IMR-90 (cell line): ENCODE data around the gene SLC1A5. TPM values are rescaled to one million over a fixed set of nuclear protein-coding genes. Genes with fewer than 3 reads are reported as not detected.

Experiments used
- ATAC-seq: fragments of 200-7000 bp; cut with Tn5 transposase; 2 replicates; pipeline ENCODE4 v1.9.1; 2020; ENCODE audit warnings: low read depth, mild to moderate bottlenecking, moderate library complexity
- BruUV-seq: library from RNA; stranded (reverse); fragments of 400-500 nt; replicated peaks from 2 replicates; lab custom pipeline; 2021; lab: Mats Ljungman, UMichigan
- CTCF ChIA-PET: fragments of 300-600 bp; formaldehyde crosslinking; extraction: SDS; loops from one replicate; lab custom pipeline; 2021; ENCODE audit warnings: antibody characterized with exemption; lab: Yijun Ruan, JAX
- POLR2A ChIA-PET: fragments of 300-600 bp; sonication (Branson Sonifier 250); formaldehyde crosslinking; loops from one replicate; lab custom pipeline; 2022; ENCODE audit warnings: antibody characterized with exemption; ENCODE audit not compliant: unreplicated experiment; lab: Charles Lee
- DNase-seq: peaks from one replicate; pipeline ENCODE4 v3.0.0; 2013
- H2AFZ ChIP-seq: replicated peaks from 2 replicates; pipeline ENCODE3; 2013; ENCODE audit warnings: low read length, mild to moderate bottlenecking; ENCODE audit not compliant: poor library complexity
- H2AK5ac ChIP-seq: 2 replicates; pipeline ENCODE4 v1.6.1; 2013; ENCODE audit warnings: low read depth, low read length, inconsistent platforms
- H2AK9ac ChIP-seq: replicated peaks from 2 replicates; pipeline ENCODE3; 2013; ENCODE audit warnings: mild to moderate bottlenecking, low read depth, low read length, moderate library complexity; ENCODE audit not compliant: poor library complexity
- H2BK120ac ChIP-seq: 2 replicates; pipeline ENCODE4 v1.6.1; 2013; ENCODE audit warnings: low read depth, low read length, inconsistent platforms
- H2BK15ac ChIP-seq: 3 replicates; pipeline ENCODE4 v1.6.1; 2013; ENCODE audit warnings: low read depth, low read length, inconsistent platforms
- H2BK20ac ChIP-seq: 2 replicates; pipeline ENCODE4 v1.6.1; 2013; ENCODE audit warnings: low read depth, mild to moderate bottlenecking, inconsistent platforms, low read length, moderate library complexity
- H2BK5ac ChIP-seq: 2 replicates; pipeline ENCODE4 v1.6.1; 2013; ENCODE audit warnings: mild to moderate bottlenecking, low read depth, low read length, inconsistent platforms; ENCODE audit not compliant: poor library complexity, severe bottlenecking
- H3K14ac ChIP-seq: replicated peaks from 2 replicates; pipeline ENCODE4 v1.6.1; 2013; ENCODE audit warnings: low read depth, low read length, inconsistent platforms
- H3K18ac ChIP-seq: 2 replicates; pipeline ENCODE4 v1.6.1; 2013; ENCODE audit warnings: low read depth, low read length, control low read depth
- H3K23ac ChIP-seq: 2 replicates; pipeline ENCODE4 v1.6.1; 2013; ENCODE audit warnings: low read depth, low read length, inconsistent platforms
- H3K27ac ChIP-seq: 2 replicates; pipeline ENCODE4 v1.5.1; 2013; ENCODE audit warnings: mild to moderate bottlenecking, control low read depth, low read length; ENCODE audit not compliant: insufficient read depth
- H3K27me3 ChIP-seq: 2 replicates; pipeline ENCODE4 v1.6.1; 2013; ENCODE audit warnings: low read length; ENCODE audit not compliant: control insufficient read depth, insufficient read depth
- H3K36me3 ChIP-seq: 2 replicates; pipeline ENCODE4 v1.6.1; 2013; ENCODE audit warnings: low read length, mixed read lengths; ENCODE audit not compliant: control insufficient read depth, insufficient read depth
- H3K4ac ChIP-seq: 2 replicates; pipeline ENCODE4 v1.6.1; 2013; ENCODE audit warnings: low read depth, low read length, inconsistent platforms
- H3K4me1 ChIP-seq: 2 replicates; pipeline ENCODE4 v1.6.1; 2013; ENCODE audit warnings: low read length, mixed read lengths; ENCODE audit not compliant: control insufficient read depth, insufficient read depth
- H3K4me2 ChIP-seq: 2 replicates; pipeline ENCODE4 v1.6.1; 2013; ENCODE audit warnings: low read depth, mild to moderate bottlenecking, control low read depth, low read length, moderate library complexity
- H3K4me3 ChIP-seq: 2 replicates; pipeline ENCODE4 v1.5.1; 2013; ENCODE audit warnings: low read depth, mild to moderate bottlenecking, control low read depth, low read length, moderate library complexity; ENCODE audit not compliant: insufficient read depth
- H3K56ac ChIP-seq: 2 replicates; pipeline ENCODE4 v1.6.1; 2013; ENCODE audit warnings: low read length, inconsistent platforms; ENCODE audit not compliant: insufficient read depth; ENCODE audit errors: extremely low read depth
- H3K79me1 ChIP-seq, 2 experiments: 2 replicates each; pipeline ENCODE4 v1.6.1; 2013; ENCODE audit warnings: low read length in 2 of 2, inconsistent platforms in 1 of 2, low read depth in 1 of 2
- H3K9ac ChIP-seq: 2 replicates; pipeline ENCODE4 v1.6.1; 2013; ENCODE audit warnings: low read depth, low read length, control low read depth
- H3K9me1 ChIP-seq: 2 replicates; pipeline ENCODE4 v1.6.1; 2013; ENCODE audit warnings: low read length, inconsistent platforms; ENCODE audit not compliant: insufficient read depth
- H3K9me3 ChIP-seq: 2 replicates; pipeline ENCODE4 v1.6.1; 2013; ENCODE audit warnings: low read length; ENCODE audit not compliant: control insufficient read depth, insufficient read depth
- H4K20me1 ChIP-seq: 2 replicates; pipeline ENCODE4 v1.6.1; 2013; ENCODE audit warnings: low read length, inconsistent platforms; ENCODE audit not compliant: insufficient read depth
- H4K5ac ChIP-seq: 2 replicates; pipeline ENCODE4 v1.6.1; 2013; ENCODE audit warnings: mild to moderate bottlenecking, low read depth, low read length, control low read depth
- H4K8ac ChIP-seq, 2 experiments: 2 replicates each; pipeline ENCODE4 v1.6.1; 2013; ENCODE audit warnings: low read depth in 2 of 2, low read length in 2 of 2, control low read depth in 1 of 2, inconsistent platforms in 1 of 2
- H4K91ac ChIP-seq: 2 replicates; pipeline ENCODE4 v1.6.1; 2013; ENCODE audit warnings: low read depth, low read length, inconsistent platforms; ENCODE audit not compliant: insufficient read depth
- BHLHE40 ChIP-seq: fragments of 150-350 bp; IDR thresholded peaks from 2 replicates; pipeline ENCODE4 v1.6.1; 2016; ENCODE audit warnings: mild to moderate bottlenecking, low read depth, low read length
- FOS ChIP-seq: fragments of 150-350 bp; IDR thresholded peaks from 2 replicates; pipeline ENCODE4 v1.6.1; 2016; ENCODE audit warnings: low read depth, low read length
- MAZ ChIP-seq: IDR thresholded peaks from 2 replicates; pipeline ENCODE4 v1.6.1; 2012; ENCODE audit warnings: low read depth, mild to moderate bottlenecking, low read length, improper control_type of control experiment, moderate library complexity, borderline replicate concordance
- RAD21 ChIP-seq: IDR thresholded peaks from 2 replicates; pipeline ENCODE4 v1.6.1; 2012; ENCODE audit warnings: low read length, improper control_type of control experiment
- RFX5 ChIP-seq: IDR thresholded peaks from 2 replicates; pipeline ENCODE4 v1.8.0; 2012; ENCODE audit warnings: low read depth, mild to moderate bottlenecking, low read length, moderate library complexity
- SMC3 ChIP-seq: fragments of 150-350 bp; IDR thresholded peaks from 2 replicates; pipeline ENCODE4 v1.6.1; 2016; ENCODE audit warnings: low read depth, mild to moderate bottlenecking, antibody characterized with exemption, low read length, moderate library complexity
- WGBS, 2 experiments: methylation state at CpG; one replicate each; pipeline versions ENCODE4 v1.1.5 to v1.1.7; 2013; ENCODE audit warnings: missing lambda C conversion rate in 2 of 2; ENCODE audit not compliant: insufficient read length in 1 of 2; ENCODE audit errors: extremely low coverage in 2 of 2; 5-methylcytosine and 5-hydroxymethylcytosine counted together
- dilution Hi-C: fragments of 300-500 bp; cut with HindIII; formaldehyde crosslinking; loops from one replicate; pipeline ENCODE4 v1.14.3; 2018; ENCODE audit warnings: low sequenced_read_pairs; ENCODE audit not compliant: unreplicated experiment
- in situ Hi-C: fragments of 300-500 bp; cut with MboI; formaldehyde crosslinking; loops from 3 replicates; pipeline ENCODE4 v1.14.3; 2019; ENCODE audit warnings: low sequenced_read_pairs, inconsistent platforms, mixed read lengths
- intact Hi-C: fragments of 100-400 bp; cut with micrococcal nuclease; formaldehyde crosslinking; loops from 2 replicates; pipeline ENCODE4 v1.10.0; 2022
- polyA plus RNA-seq, 3 experiments: library from polyadenylated mRNA; depleted of rRNA; stranded (reverse); fragments of >200 nt; gene quantifications; 2 replicates each; pipeline ENCODE4 v1.2.3, GENCODE V29; 2012; ENCODE audit warnings: low replicate concordance in 1 of 3
- total RNA-seq: library from RNA; depleted of rRNA; stranded (reverse); fragments of >200 nt; gene quantifications from 2 replicates; pipeline ENCODE4 v1.2.3, GENCODE V29; 2012
- TF ChIP-seq, protein P1 (sequence below): conservative IDR thresholded peaks from 2 replicates; pipeline ENCODE4 v1.5.1; 2012; ENCODE audit warnings: mild to moderate bottlenecking, low read depth, low read length, improper control_type of control experiment
- TF ChIP-seq, protein P2 (sequence below): fragments of 150-350 bp; IDR thresholded peaks from 2 replicates; pipeline ENCODE4 v1.6.1; 2016; ENCODE audit warnings: low read depth, mild to moderate bottlenecking, low read length, moderate library complexity, borderline replicate concordance

SLC1A5 gene
- total and polyA plus RNA-seq, 2 of the 4 experiments (the other 2 are of a cell fraction) = 142 to 171 TPM

DNA sequence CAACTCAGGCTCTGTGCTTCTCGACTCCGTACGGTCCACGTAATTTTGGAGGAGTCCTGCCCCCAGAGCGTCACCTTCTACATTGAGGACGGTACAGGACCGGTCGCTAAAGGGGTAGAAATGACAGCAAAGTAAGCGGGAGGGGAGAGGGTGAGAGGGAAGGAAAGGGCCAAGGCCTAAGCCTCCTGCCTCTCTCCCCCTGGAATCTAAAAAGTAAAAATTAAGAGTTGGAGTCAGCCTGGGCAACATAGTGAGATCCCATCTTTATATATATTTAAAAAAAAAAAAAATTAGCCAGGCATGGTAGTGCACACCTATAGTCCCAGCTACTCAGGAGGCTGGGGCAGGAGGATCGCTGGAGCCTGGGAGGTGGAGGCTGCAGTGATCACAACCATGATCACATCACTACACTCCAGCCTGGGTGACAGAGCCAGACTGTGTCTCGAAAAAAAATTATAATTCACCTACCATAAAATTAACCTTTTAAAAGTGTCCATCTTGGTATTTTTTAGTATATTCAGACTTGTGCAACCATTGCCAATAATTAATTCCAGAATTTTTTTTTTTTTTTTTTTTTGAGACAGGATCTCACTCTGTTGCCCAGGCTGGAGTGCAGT is 12.6 kb downstream of the SLC1A5 start (continued):
- TF ChIP-seq, protein P1, sequence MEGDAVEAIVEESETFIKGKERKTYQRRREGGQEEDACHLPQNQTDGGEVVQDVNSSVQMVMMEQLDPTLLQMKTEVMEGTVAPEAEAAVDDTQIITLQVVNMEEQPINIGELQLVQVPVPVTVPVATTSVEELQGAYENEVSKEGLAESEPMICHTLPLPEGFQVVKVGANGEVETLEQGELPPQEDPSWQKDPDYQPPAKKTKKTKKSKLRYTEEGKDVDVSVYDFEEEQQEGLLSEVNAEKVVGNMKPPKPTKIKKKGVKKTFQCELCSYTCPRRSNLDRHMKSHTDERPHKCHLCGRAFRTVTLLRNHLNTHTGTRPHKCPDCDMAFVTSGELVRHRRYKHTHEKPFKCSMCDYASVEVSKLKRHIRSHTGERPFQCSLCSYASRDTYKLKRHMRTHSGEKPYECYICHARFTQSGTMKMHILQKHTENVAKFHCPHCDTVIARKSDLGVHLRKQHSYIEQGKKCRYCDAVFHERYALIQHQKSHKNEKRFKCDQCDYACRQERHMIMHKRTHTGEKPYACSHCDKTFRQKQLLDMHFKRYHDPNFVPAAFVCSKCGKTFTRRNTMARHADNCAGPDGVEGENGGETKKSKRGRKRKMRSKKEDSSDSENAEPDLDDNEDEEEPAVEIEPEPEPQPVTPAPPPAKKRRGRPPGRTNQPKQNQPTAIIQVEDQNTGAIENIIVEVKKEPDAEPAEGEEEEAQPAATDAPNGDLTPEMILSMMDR = no peak
- TF ChIP-seq RFX5 (no peak), FOS (no peak)

DNA sequence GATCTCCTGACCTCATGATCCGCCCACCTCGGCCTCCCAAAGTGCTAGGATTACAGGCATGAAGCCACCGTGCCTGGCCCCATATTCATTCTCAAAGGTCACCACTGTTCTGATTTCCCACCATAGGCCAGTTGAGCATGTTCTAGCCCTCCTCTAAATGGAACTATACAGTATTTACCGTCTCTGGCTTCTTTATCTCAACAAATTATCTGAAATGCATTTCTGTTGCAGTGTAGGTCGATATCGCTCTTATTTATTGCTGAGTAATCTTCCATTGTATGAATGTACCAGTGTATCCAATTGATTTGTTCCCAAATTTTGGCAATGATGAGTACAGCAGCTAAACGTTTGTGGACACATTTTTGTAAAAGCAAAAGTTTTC is 15.4 kb downstream of the SLC1A5 start:
- Histone ChIP-seq H3K18ac (no peak overlapping the region), H4K8ac (no peak overlapping the region), H2AK5ac (no peak overlapping the region), H4K20me1 (peaks cover 43% of the 10 kb centered on the region), H3K9ac (no peak overlapping the region), H2BK15ac (no peak overlapping the region), H3K4me1 (peaks cover 2% of the 10 kb centered on the region; the same call in 1 of the 2 replicates), H3K9me1 (no peaks in the 10 kb centered on the region; the same call in 1 of the 2 replicates), H2AK9ac (no peak overlapping the region), H3K56ac (no peak overlapping the region), H3K14ac (no peak overlapping the region), H3K27me3 (no peaks in the 10 kb centered on the region), H2BK120ac (no peak overlapping the region), H3K4me2 (no peak overlapping the region), H3K79me1 (peaks cover 17 to 29% of the 10 kb centered on the region in 2 experiments), H4K91ac (no peak overlapping the region), H3K4me3 (no peak overlapping the region), H2BK20ac (no peak overlapping the region), H2AFZ (no peak overlapping the region), H3K27ac (no peak overlapping the region), H2BK5ac (no peak overlapping the region), H3K36me3 (peaks cover 38% of the 10 kb centered on the region), H4K5ac (no peak overlapping the region), H3K4ac (no peak overlapping the region), H3K23ac (no peak overlapping the region), H3K9me3 (no peaks in the 10 kb centered on the region)
- DNase-seq (no peak), ATAC-seq (no peak)
- in situ Hi-C loops = no loop called here
- CTCF ChIA-PET = no interaction called here
- 82% methylated on average over 3 of the region's 7 CpGs; no CpG with 5 or more reads in 1 of the 2 experiments for WGBS, 2 experiments
- intact Hi-C loops = no loop called here
- TF ChIP-seq, protein P2, sequence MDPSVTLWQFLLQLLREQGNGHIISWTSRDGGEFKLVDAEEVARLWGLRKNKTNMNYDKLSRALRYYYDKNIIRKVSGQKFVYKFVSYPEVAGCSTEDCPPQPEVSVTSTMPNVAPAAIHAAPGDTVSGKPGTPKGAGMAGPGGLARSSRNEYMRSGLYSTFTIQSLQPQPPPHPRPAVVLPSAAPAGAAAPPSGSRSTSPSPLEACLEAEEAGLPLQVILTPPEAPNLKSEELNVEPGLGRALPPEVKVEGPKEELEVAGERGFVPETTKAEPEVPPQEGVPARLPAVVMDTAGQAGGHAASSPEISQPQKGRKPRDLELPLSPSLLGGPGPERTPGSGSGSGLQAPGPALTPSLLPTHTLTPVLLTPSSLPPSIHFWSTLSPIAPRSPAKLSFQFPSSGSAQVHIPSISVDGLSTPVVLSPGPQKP = no peak
- TF ChIP-seq SMC3 (no peak), MAZ (no peak), BHLHE40 (no peak), RAD21 (no peak)
- dilution Hi-C loops = no loop called here
- no TSS peak for BruUV-seq
- POLR2A ChIA-PET = interaction anchor here (0.7 kb wide), 1 partner anchor 20 kb away, joined by 4 read pairs; no protein-coding TSS in a partner anchor
